Naive thymus-derived CD4-positive, alpha-beta T cell (primary cell): ENCODE measurements around the gene ANO3. TPM values are rescaled to one million over a fixed set of nuclear protein-coding genes. Genes with fewer than 3 reads are reported as not detected.

Source experiments
- ATAC-seq: fragments of 150-1000 bp; cut with Tn5 transposase; 2 replicates; pipeline ENCODE4 v1.10.0; 2021; ENCODE audit warnings: mild to moderate bottlenecking, moderate library complexity
- CTCF ChIA-PET: fragments of 350-600 bp; sonication (Branson Sonifier 250); formaldehyde crosslinking; loops from one replicate; lab custom pipeline; 2021; ENCODE audit warnings: antibody characterized with exemption; lab: Charles Lee
- POLR2A ChIA-PET: fragments of 350-600 bp; sonication (Branson Sonifier 250); formaldehyde crosslinking; loops from one replicate; lab custom pipeline; 2021; ENCODE audit warnings: antibody characterized with exemption, inconsistent platforms; lab: Charles Lee
- DNase-seq, 9 donors: peaks; one replicate each; pipeline versions ENCODE4 v3.0.0 to v3.0.0-alpha.2; 2020 to 2022; ENCODE audit warnings: mixed read lengths in 1 of 9
- H3K27ac ChIP-seq: one replicate; pipeline ENCODE4 v1.7.0; 2013; ENCODE audit warnings: mild to moderate bottlenecking, low read depth, low read length, moderate library complexity
- H3K27me3 ChIP-seq, 2 donors: one replicate each; pipeline ENCODE4 v1.7.0; 2013; ENCODE audit warnings: low read length in 2 of 2, mild to moderate bottlenecking in 2 of 2, moderate library complexity in 2 of 2; ENCODE audit not compliant: control insufficient read depth in 2 of 2, insufficient read depth in 2 of 2
- H3K36me3 ChIP-seq, 3 experiments: 1 replicate in 2 of 3; 2 replicates in 1 of 3; pipeline ENCODE4 v1.7.0; 2013; ENCODE audit warnings: low read length in 3 of 3, mild to moderate bottlenecking in 3 of 3, moderate library complexity in 1 of 3; ENCODE audit not compliant: insufficient read depth in 3 of 3, control insufficient read depth in 2 of 3
- H3K4me1 ChIP-seq, 2 donors: one replicate each; pipeline ENCODE4 v1.7.0; 2013; ENCODE audit warnings: low read length in 2 of 2, mild to moderate bottlenecking in 2 of 2, moderate library complexity in 1 of 2; ENCODE audit not compliant: control insufficient read depth in 2 of 2, insufficient read depth in 2 of 2
- H3K4me3 ChIP-seq: 2 replicates; pipeline ENCODE4 v1.7.0; 2013; ENCODE audit warnings: mild to moderate bottlenecking, low read length
- H3K9me3 ChIP-seq, 3 experiments: 1 replicate in 2 of 3; 2 replicates in 1 of 3; pipeline ENCODE4 v1.7.0; 2013; ENCODE audit warnings: low read length in 3 of 3; ENCODE audit not compliant: control insufficient read depth in 2 of 3
- H3K27ac Mint-ChIP-seq, 9 donors: one replicate each; pipeline ENCODE4 v1.8.0; 2020 to 2022; ENCODE audit warnings: mixed read lengths in 9 of 9, mild to moderate bottlenecking in 8 of 9, moderate library complexity in 5 of 9, inconsistent platforms in 2 of 9
- H3K27me3 Mint-ChIP-seq, 5 donors: one replicate each; pipeline ENCODE4 v1.8.0; 2021 to 2022; ENCODE audit warnings: mixed read lengths in 5 of 5, mild to moderate bottlenecking in 1 of 5
- H3K36me3 Mint-ChIP-seq, 5 donors: one replicate each; pipeline ENCODE4 v1.8.0; 2020 to 2022; ENCODE audit warnings: mixed read lengths in 5 of 5, mild to moderate bottlenecking in 3 of 5, inconsistent platforms in 1 of 5
- H3K4me1 Mint-ChIP-seq, 7 donors: one replicate each; pipeline ENCODE4 v1.8.0; 2020 to 2022; ENCODE audit warnings: mixed read lengths in 7 of 7, mild to moderate bottlenecking in 3 of 7, inconsistent platforms in 1 of 7
- H3K4me3 Mint-ChIP-seq, 10 donors: one replicate each; pipeline ENCODE4 v1.8.0; 2020 to 2022; ENCODE audit warnings: mild to moderate bottlenecking in 10 of 10, mixed read lengths in 10 of 10, moderate library complexity in 6 of 10, inconsistent platforms in 2 of 10
- H3K9me3 Mint-ChIP-seq, 11 donors: one replicate each; pipeline ENCODE4 v1.8.0; 2020 to 2022; ENCODE audit warnings: mixed read lengths in 11 of 11, mild to moderate bottlenecking in 4 of 11, inconsistent platforms in 1 of 11, moderate library complexity in 1 of 11
- intact Hi-C, 2 donors: fragments of 100-400 bp; cut with micrococcal nuclease; formaldehyde crosslinking; loops; one replicate each; pipeline ENCODE4 v1.15.1; 2023
- polyA plus RNA-seq, 2 donors: library from polyadenylated mRNA; unstranded; fragments of 300-500 nt; fragmentation: Illumina TruSeq; gene quantifications; one replicate each; pipeline ENCODE4 v1.2.3, GENCODE V29; 2021
- total RNA-seq, 6 experiments: library from RNA in 5 of 6; stranded (reverse) in 5 of 6; gene quantifications; 1 replicate in 5 of 6; 2 replicates in 1 of 6; pipeline ENCODE4 v1.2.3 and lab custom pipeline; 2021 to 2026

Gene ANO3
- total and polyA plus RNA-seq, 7 experiments from 2014 or later: not detected

DNA sequence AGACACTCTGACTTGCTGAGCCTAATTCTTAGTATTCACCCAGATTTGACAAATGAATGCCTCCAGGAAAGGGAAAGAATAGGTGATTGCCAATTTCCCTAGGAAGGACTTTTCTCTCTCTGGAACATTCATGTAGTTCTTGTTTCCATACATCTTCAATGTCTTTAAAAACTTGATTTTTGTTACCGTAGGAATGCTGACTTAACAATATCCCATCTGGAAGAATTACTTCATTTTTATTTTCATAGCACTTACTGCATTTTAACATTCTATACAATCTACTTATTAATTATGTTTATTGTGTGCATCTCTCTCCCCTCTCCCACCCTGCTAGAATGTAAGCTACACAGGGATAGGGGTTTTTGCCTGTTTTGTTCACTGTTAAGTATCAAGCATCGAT, 323.4 kb downstream of the ANO3 start:
- Mint-ChIP-seq H3K27ac (no peak overlapping the region), H3K4me1 (no peaks in the 10 kb centered on the region), H3K4me3 (no peak overlapping the region), H3K27me3 (no peaks in the 10 kb centered on the region), H3K36me3 (no peaks in the 10 kb centered on the region), H3K9me3 (peaks cover 0 to 5% (median 0%) of the 10 kb centered on the region in 11 donors)
- intact Hi-C loops: no loop called here
- ChIA-PET CTCF (no interaction called here), POLR2A (no interaction called here)
- H3K4me1 ChIP-seq: no peaks in the 10 kb centered on the region
- ATAC-seq: no peak
- H3K36me3 ChIP-seq: no peaks in the 10 kb centered on the region
- DNase-seq: no peak
- no peaks in the 10 kb centered on the region for H3K9me3 ChIP-seq
- H3K27me3 ChIP-seq: no peaks in the 10 kb centered on the region
- no peak overlapping the region for H3K4me3 ChIP-seq
- no peak overlapping the region for H3K27ac ChIP-seq

DNA sequence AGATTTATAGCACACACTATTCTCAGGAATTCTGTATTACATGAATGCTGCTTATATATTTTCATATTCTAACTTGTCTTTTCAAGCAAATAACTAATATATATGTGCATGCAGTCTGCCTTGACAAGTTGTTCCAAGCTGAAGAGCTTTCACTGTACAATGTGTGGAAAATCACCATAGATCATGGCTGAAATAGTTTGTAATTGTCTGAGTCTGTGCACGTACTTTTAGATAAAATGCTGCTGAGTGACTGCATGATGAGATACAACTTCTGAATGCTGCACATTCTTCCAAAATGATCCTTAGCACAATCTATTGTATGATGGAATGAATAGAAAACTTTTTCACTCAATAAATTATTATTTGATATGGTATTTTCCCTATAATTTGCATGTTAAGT, 331.0 kb downstream of the ANO3 start:
- H3K4me3 Mint-ChIP-seq: no peak overlapping the region
- DNase-seq (no peak), ATAC-seq (no peak)
- no peaks in the 10 kb centered on the region for H3K27me3 Mint-ChIP-seq
- no peaks in the 10 kb centered on the region for H3K27me3 ChIP-seq
- H3K4me1 ChIP-seq: no peaks in the 10 kb centered on the region
- no peak overlapping the region for H3K4me3 ChIP-seq
- intact Hi-C loops: no loop called here
- no peaks in the 10 kb centered on the region for H3K4me1 Mint-ChIP-seq
- H3K36me3 ChIP-seq: no peaks in the 10 kb centered on the region
- H3K27ac ChIP-seq: no peak overlapping the region
- H3K27ac Mint-ChIP-seq: no peak overlapping the region
- no peaks in the 10 kb centered on the region for H3K9me3 ChIP-seq
- H3K36me3 Mint-ChIP-seq: no peaks in the 10 kb centered on the region
- ChIA-PET CTCF (no interaction called here), POLR2A (no interaction called here)
- peaks cover 0 to 1% (median 0%) of the 10 kb centered on the region in 11 donors for H3K9me3 Mint-ChIP-seq

DNA sequence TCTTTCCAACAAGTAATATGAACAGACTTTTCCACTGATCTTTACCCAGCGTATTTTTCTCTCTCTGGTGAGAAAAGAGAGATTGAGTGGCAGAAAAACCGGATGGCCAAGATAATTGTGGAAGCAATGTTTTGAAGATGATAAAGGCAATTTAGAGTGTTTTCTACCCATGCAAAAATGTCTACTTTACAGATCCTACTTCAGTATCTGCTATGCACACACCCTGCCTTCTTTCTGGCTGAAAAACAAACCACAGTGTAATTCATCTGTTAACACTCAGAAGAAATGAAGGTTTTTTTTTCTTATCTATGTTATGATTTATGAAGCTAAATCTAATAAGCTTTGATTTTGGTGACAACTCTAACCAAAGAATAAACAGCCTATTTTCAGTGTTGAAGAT, 333.1 kb downstream of the ANO3 start:
- Mint-ChIP-seq H3K4me1 (no peaks in the 10 kb centered on the region), H3K9me3 (peaks cover 0 to 6% (median 0%) of the 10 kb centered on the region in 11 donors), H3K27me3 (no peaks in the 10 kb centered on the region), H3K4me3 (no peak overlapping the region), H3K27ac (no peak overlapping the region), H3K36me3 (no peaks in the 10 kb centered on the region)
- no peaks in the 10 kb centered on the region for H3K9me3 ChIP-seq
- intact Hi-C loops: no loop called here
- no peak overlapping the region for H3K27ac ChIP-seq
- no peaks in the 10 kb centered on the region for H3K27me3 ChIP-seq
- CTCF ChIA-PET: no interaction called here
- H3K4me3 ChIP-seq: no peak overlapping the region
- POLR2A ChIA-PET: no interaction called here
- no peaks in the 10 kb centered on the region for H3K36me3 ChIP-seq
- DNase-seq (no peak), ATAC-seq (no peak)
- no peaks in the 10 kb centered on the region for H3K4me1 ChIP-seq

DNA sequence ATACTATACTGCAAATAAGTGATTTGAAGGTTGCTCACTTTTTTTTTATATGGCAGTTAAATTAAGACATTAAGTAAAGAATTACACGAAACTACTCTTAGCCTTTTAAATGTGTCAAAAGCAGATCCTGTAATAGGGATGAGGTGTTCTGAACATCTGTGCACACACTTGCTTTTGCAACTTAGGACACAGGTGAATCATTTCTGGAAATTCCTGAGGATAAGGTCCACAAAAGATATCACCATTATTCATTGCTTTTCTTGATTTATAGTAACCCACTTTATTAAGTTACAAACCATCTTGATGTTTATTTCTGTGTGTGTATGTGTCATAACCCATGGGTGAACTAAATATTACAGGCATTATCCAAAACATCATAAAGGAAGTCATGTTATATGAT, 334.0 kb downstream of the ANO3 start:
- Mint-ChIP-seq H3K27ac (no peak overlapping the region), H3K4me3 (no peak overlapping the region), H3K27me3 (no peaks in the 10 kb centered on the region), H3K4me1 (no peaks in the 10 kb centered on the region), H3K36me3 (no peaks in the 10 kb centered on the region), H3K9me3 (peaks cover 0 to 6% (median 0%) of the 10 kb centered on the region in 11 donors)
- no peaks in the 10 kb centered on the region for H3K4me1 ChIP-seq
- ChIA-PET POLR2A (no interaction called here), CTCF (no interaction called here)
- H3K9me3 ChIP-seq: no peaks in the 10 kb centered on the region
- intact Hi-C loops: no loop called here
- H3K27ac ChIP-seq: no peak overlapping the region
- no peaks in the 10 kb centered on the region for H3K36me3 ChIP-seq
- ATAC-seq (no peak), DNase-seq (no peak)
- H3K27me3 ChIP-seq: no peaks in the 10 kb centered on the region
- no peak overlapping the region for H3K4me3 ChIP-seq

DNA sequence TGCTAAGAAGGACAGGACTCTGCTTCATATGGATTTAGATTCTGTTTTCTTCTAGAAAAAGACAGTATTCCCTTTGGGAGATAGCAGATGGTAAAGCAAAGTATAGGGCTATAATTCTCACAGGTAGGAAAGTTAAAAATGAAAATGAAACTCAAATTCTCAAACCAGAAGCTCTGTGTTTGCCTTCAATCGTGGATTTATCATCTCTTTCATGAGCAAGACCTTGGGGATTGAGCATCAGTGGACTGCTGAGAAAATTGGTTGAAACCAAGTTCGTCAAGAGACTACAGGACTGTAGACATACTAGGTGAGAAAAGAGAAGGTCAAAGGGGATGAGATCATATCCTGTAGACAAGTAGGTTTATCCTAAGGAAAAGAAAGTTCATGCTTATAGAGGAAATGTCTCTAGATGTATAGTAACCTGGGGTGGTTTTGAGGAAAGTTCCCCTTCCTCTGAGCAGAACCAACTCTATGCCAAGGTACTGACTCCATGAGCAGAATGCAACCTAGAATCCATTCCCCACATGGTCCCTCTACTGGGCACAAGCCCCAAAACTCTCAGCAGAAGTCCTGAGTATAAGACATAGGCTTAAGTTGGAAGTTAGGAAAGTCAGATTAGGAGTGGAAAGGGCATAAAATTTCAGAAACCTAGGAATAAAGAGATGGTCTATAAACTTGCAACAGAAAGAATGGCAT, 343.5 kb downstream of the ANO3 start:
- Histone ChIP-seq H3K27ac (no peak overlapping the region), H3K9me3 (no peaks in the 10 kb centered on the region), H3K27me3 (no peaks in the 10 kb centered on the region), H3K4me3 (no peak overlapping the region), H3K36me3 (no peaks in the 10 kb centered on the region), H3K4me1 (no peaks in the 10 kb centered on the region)
- DNase-seq: no peak
- no peak for ATAC-seq
- no peak overlapping the region for H3K4me3 Mint-ChIP-seq
- ChIA-PET CTCF (no interaction called here), POLR2A (no interaction called here)
- H3K36me3 Mint-ChIP-seq: peaks cover 0 to 3% (median 0%) of the 10 kb centered on the region in 5 donors
- H3K27me3 Mint-ChIP-seq: no peaks in the 10 kb centered on the region
- no peaks in the 10 kb centered on the region for H3K4me1 Mint-ChIP-seq
- intact Hi-C loops: no loop called here
- no peak overlapping the region for H3K27ac Mint-ChIP-seq
- peaks cover 0 to 20% (median 2%) of the 10 kb centered on the region in 11 donors for H3K9me3 Mint-ChIP-seq

DNA sequence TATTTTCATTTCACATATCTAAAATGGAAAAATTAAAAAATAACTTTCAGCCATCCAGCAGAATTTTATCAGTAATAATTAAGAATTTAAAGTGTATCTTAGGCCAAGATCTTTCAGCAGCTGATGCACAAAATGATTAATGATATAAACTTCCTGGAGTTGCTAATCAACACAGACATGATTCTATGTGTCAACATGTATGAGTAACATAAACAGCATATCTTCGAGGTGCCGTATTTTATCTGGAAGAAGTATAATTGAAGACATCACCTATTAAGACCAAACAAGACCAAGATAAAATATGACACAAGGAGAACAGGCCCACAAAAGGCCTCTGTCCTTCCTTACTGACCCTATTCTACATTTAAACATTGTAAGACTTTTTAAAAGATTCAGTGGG, 344.7 kb downstream of the ANO3 start:
- Mint-ChIP-seq H3K27me3 (no peaks in the 10 kb centered on the region), H3K4me3 (no peak overlapping the region)
- no peak overlapping the region for H3K27ac ChIP-seq

DNA sequence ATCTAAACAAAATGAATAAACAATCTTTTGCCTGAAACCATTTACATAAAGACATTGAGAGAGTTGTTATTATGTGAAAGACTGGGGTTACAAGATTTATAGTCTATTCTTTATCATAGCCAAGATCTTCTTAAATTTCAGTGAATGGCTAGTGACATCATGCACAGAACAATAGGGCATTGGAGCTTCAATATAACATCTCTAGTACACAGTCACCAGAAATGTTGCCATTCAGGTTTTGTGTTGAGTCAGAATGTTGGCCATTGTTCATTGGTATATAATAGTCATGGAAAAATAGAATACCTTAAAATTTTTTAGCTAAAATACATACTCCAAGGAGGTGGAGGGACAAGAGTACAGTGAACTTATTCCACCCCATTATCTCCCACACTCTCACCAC, 345.6 kb downstream of the ANO3 start:
- Histone ChIP-seq H3K27ac (no peak overlapping the region), H3K4me1 (no peaks in the 10 kb centered on the region), H3K9me3 (no peaks in the 10 kb centered on the region), H3K27me3 (no peaks in the 10 kb centered on the region), H3K36me3 (no peaks in the 10 kb centered on the region), H3K4me3 (no peak overlapping the region)
- no peaks in the 10 kb centered on the region for H3K4me1 Mint-ChIP-seq
- no peaks in the 10 kb centered on the region for H3K27me3 Mint-ChIP-seq
- no peak overlapping the region for H3K27ac Mint-ChIP-seq
- no peak for ATAC-seq
- intact Hi-C loops: no loop called here
- POLR2A ChIA-PET: no interaction called here
- H3K4me3 Mint-ChIP-seq: no peak overlapping the region
- peaks cover 0 to 15% (median 2%) of the 10 kb centered on the region in 11 donors for H3K9me3 Mint-ChIP-seq
- peaks cover 0 to 3% (median 0%) of the 10 kb centered on the region in 5 donors for H3K36me3 Mint-ChIP-seq
- no peak for DNase-seq
- CTCF ChIA-PET: no interaction called here

More for the DNA sequence above, 344.7 kb downstream of the ANO3 start:
- H3K4me1 ChIP-seq: no peaks in the 10 kb centered on the region
- H3K9me3 ChIP-seq: no peaks in the 10 kb centered on the region
- CTCF ChIA-PET: no interaction called here
- no peaks in the 10 kb centered on the region for H3K4me1 Mint-ChIP-seq
- POLR2A ChIA-PET: no interaction called here
- peaks cover 0 to 3% (median 0%) of the 10 kb centered on the region in 5 donors for H3K36me3 Mint-ChIP-seq
- H3K27me3 ChIP-seq: no peaks in the 10 kb centered on the region
- no peak overlapping the region for H3K4me3 ChIP-seq
- H3K27ac Mint-ChIP-seq: no peak overlapping the region
- DNase-seq: no peak
- H3K9me3 Mint-ChIP-seq: peaks cover 0 to 20% (median 2%) of the 10 kb centered on the region in 11 donors
- intact Hi-C loops: no loop called here
- H3K36me3 ChIP-seq: no peaks in the 10 kb centered on the region
- no peak for ATAC-seq
